Measurements from ENCODE around the gene KRTAP9-3.
"Not testable (repeated sequence)": the region's sequence is repeated elsewhere in the genome, so short reads cannot be mapped to it uniquely, and the experiment has no call there.

Gene KRTAP9-3

GRCh38 chr17:41232399-41233105, at the start of gene KRTAP9-3:
TSS of gene KRTAP9-3 (plus strand) at chr17:41232449. CDS start at chr17:41232502, 53 bp downstream.
- DNase-seq (ENCODE audit: low read depth in 2 of 2), result not testable (repeated sequence)

- DNase-seq (ENCODE audit: low read depth in 2 of 2), result no peak
Measured at GRCh38 chr17:41184480-41184961, 47.7 kb upstream of the KRTAP9-3 start, which contains the start of gene KRTAP4-1. TSS of gene KRTAP4-1 (minus strand) at chr17:41184911. CDS start at chr17:41184854, 57 bp downstream.

DNA sequence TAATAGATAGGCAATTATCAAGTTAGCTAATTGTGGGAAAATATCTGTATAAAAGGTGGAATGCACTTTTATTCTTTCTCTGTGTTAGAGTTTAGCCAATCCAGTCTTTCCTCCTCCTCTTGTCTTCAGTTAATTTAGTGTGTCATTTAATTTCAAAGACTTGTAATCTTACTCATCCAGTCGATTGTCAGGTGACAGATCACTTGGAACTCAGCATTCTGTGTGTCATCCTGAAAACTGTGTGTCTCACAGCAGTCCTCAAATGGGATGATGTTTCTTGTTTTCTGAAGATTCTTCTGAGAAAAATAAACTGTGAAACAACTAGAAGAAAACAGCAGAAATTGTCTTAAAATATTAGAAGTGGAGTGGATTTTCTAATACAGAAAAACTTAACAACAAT, 47.2 kb upstream of the KRTAP9-3 start:
- DNase-seq (ENCODE audit: low read depth in 2 of 2), result no peak

GRCh38 chr17:41186872-41187271, 45.4 kb upstream of the KRTAP9-3 start:
- no peak for DNase-seq (ENCODE audit: low read depth in 2 of 2)

GRCh38 chr17:41189837-41190318, 42.4 kb upstream of the KRTAP9-3 start, which contains the start of gene KRTAP9-1:
TSS of gene KRTAP9-1 (plus strand) at chr17:41189887. CDS start at chr17:41189887, 0 bp downstream.
- not testable (repeated sequence) for DNase-seq (ENCODE audit: low read depth in 2 of 2)

DNA sequence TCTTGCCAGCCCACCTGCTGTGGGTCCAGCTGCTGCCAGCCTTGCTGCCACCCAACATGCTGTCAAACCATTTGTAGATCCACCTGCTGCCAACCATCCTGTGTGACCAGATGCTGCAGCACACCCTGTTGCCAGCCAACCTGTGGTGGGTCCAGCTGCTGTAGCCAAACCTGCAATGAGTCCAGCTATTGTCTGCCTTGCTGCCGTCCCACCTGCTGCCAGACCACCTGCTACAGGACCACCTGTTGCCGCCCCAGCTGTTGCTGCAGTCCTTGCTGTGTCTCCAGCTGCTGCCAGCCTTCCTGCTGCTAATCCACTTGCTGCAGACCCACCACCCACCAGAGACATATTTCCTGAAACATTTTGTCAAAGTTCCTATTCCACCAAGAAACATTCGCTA, 41.9 kb upstream of the KRTAP9-3 start:
- DNase-seq (ENCODE audit: low read depth in 2 of 2), result no peak

- DNase-seq (ENCODE audit: low read depth in 2 of 2), result no peak
Measured at GRCh38 chr17:41196068-41196467, 36.2 kb upstream of the KRTAP9-3 start.

- DNase-seq (ENCODE audit: low read depth in 2 of 2), result no peak
Measured at GRCh38 chr17:41199421-41200078, 32.7 kb upstream of the KRTAP9-3 start.

- no peak for DNase-seq (ENCODE audit: low read depth in 2 of 2)
Measured at GRCh38 chr17:41211845-41212466, 20.3 kb upstream of the KRTAP9-3 start.

DNA sequence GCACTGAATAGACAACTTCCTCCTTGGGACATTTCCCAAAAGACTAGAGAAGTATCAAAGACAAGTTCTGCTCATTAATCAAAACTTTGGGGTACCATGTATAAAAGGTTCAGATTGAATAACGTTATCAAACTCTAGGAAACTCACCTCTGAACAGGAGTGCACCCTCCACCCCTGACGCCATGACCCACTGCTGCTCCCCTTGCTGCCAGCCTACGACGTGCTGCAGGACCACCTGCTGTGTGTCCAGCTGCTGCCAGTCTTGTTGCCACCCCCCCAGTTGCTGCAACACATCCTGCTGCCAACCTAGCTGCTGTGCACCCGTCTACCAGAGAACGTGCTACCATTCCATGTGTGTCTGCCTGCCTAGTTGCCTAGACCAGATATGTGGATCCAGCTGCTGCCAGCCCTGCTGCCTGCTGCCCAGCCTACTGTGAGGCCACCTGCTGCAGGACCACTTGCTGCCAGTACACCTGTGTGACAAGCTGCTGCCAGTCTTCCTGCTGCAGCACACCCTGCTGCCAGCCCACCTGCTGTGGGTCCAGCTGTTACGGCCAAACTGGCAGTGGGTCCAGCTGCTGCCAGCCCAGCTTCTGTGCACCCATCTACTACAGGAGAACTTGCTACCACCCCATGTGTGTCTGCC, 19.6 kb upstream of the KRTAP9-3 start:
- no peak for DNase-seq (ENCODE audit: low read depth in 2 of 2)

GRCh38 chr17:41215681-41216080, 16.6 kb upstream of the KRTAP9-3 start:
- DNase-seq (ENCODE audit: low read depth in 2 of 2), result no peak

GRCh38 chr17:41223821-41224220, 8.4 kb upstream of the KRTAP9-3 start:
- DNase-seq (ENCODE audit: low read depth in 2 of 2), result no peak

DNA sequence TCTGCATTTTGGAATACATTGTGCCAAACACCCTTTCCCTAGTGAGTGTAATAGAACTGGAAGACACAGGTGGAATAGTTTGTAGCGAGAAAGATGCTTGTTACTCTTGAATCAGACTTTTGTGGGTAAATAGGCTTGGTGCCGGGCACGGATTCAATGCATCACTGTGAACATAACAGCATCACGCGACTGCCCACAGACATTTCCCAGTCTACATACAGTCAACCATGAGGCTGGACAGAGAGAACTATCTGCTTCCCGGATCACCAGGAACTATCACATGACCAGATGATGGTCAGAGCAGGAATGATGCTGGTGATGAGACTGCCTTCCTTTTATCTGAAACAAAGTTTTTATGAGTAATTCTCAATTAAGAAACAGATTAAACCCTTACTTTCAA, 6.2 kb upstream of the KRTAP9-3 start:
- DNase-seq (ENCODE audit: low read depth in 2 of 2), result no peak

GRCh38 chr17:41226598-41227095, 5.6 kb upstream of the KRTAP9-3 start, which contains the start of gene KRTAP9-2:
TSS of gene KRTAP9-2 (plus strand) at chr17:41226648. CDS start at chr17:41226655, 7 bp downstream.
- DNase-seq (ENCODE audit: low read depth in 2 of 2), result not testable (repeated sequence)

DNA sequence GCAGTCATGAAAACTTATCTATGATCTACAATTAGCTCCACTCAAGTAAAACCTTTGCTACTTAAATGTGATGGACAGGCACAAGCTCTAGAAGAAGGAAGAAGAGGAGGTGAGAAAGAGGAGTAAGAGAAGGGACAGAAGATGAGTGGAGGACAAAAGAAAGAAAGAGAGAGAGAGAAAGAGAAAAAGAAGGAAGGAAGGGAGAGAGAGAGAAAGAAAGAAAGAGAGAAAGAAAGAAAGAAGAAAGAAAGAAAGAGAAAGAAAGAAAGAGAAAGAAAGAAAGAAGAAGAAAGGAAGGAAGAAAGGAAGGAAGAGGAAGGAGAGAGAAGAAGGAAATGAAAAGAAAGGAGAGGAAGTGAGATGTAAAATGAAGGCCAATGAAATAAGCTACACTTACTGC, 2.2 kb upstream of the KRTAP9-3 start:
- DNase-seq (ENCODE audit: low read depth in 2 of 2), result no peak

GRCh38 chr17:41231731-41232130, 518 bp upstream of the KRTAP9-3 start:
- no peak for DNase-seq (ENCODE audit: low read depth in 2 of 2)

- not testable (repeated sequence) for DNase-seq (ENCODE audit: low read depth in 2 of 2)
Measured at GRCh38 chr17:41237116-41237515, 4.9 kb downstream of the KRTAP9-3 start.

DNA sequence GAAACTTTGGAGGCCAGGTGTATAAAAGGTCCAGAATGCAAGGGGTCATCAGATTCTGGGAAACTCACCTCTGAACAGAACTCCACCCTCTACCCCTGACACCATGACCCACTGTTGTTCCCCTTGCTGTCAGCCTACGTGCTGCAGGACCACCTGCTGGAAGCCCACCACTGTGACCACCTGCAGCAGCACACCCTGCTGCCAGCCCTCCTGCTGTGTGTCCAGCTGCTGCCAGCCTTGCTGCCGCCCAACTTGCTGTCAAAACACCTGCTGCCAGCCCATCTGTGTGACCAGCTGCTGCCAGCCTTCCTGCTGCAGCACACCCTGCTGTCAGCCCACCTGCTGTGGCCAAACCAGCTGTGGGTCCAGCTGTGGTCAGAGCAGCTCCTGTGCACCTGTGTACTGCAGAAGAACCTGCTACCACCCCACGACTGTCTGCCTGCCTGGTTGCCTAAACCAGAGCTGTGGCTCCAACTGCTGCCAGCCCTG, 5.7 kb downstream of the KRTAP9-3 start, which contains the start of gene KRTAP9-8:
Gene KRTAP9-8, plus strand, starts transcription at position 51 of the 489 bp plus-strand sequence. Its CDS starts 53 bp downstream, at position 104.
- not testable (repeated sequence) for DNase-seq (ENCODE audit: low read depth in 2 of 2)

DNA sequence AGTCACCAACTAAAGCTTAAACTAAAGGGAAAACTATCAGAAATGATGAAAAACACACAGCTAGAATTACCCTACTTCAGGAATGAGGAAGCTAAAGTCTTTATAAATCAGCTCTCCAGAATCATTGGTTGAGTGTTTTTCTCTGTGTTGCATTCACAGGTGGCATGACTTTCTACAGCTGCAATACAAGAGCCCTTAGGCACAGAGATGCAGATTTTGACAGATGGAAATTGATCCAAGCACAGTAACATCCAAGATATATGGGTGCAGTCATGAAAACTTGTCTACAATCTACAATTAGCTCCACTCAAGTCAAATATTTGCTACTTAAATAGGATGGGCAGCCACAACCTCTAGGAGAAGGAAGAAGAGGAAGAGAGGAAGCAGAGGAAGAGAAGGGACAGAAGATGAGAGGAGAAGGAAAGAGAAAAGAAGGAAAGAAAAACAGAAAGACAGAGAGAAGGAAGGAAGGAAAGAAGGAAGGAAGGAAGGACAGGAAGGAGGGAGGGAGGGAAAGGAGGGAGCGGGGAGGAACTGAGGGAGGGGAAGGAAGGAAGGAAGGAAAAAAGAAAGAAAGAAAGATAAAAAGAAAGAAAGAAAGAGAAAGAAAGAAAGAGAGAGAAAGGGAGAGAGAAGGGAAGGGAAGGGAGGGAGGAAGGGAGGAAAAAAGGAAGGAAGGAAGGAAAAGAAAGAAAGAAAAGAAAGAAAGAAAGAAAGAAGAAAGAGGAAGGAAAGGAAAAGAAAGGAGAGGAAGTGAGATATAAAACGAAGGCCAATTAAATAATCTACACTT, 14.9 kb downstream of the KRTAP9-3 start:
- not testable (repeated sequence) for DNase-seq (ENCODE audit: low read depth in 2 of 2)

GRCh38 chr17:41249637-41250240, 17.5 kb downstream of the KRTAP9-3 start, which contains the start of gene KRTAP9-4:
TSS of gene KRTAP9-4 (plus strand) at chr17:41249687. CDS start at chr17:41249721, 34 bp downstream.
- not testable (repeated sequence) for DNase-seq (ENCODE audit: low read depth in 2 of 2)

Data from stimulated activated CD8-positive, alpha-beta memory T cell treated with anti-CD3 and anti-CD28 coated beads, Interleukin-2, amount 100 ng/mL, for 48 hours (primary cell).